Erythroblast (primary cell): ENCODE data around the gene TALDO1.
"Not testable (repeated sequence)": the region's sequence is repeated elsewhere in the genome, so short reads cannot be mapped to it uniquely, and the experiment has no call there.

Source experiments
- DNase-seq, 2 experiments: peaks; one replicate each; lab custom pipeline; 2025; lab: John Stamatoyannopoulos, UW
- GATA1 ChIP-seq: IDR thresholded peaks from 2 replicates; pipeline ENCODE4 v1.6.1; 2011; ENCODE audit warnings: low read depth, mild to moderate bottlenecking, control low read depth, low read length, moderate library complexity
- POLR2A ChIP-seq: IDR thresholded peaks from 2 replicates; pipeline ENCODE4 v1.6.1; 2011; ENCODE audit warnings: mild to moderate bottlenecking, low read length

TALDO1 gene

GRCh38 chr11:723120-723883 lies 24.0 kb upstream of the TALDO1 start:
- peak; percentile 71 to 84 for DNase-seq
- TF ChIP-seq POLR2A (no peak), GATA1 (no peak)

- DNase-seq: no peak
Measured at GRCh38 chr11:724049-724777, 23.1 kb upstream of the TALDO1 start.

GRCh38 chr11:724778-725386 lies 22.4 kb upstream of the TALDO1 start:
- TF ChIP-seq POLR2A (no peak), GATA1 (no peak)
- DNase-seq: no peak

More at GRCh38 chr11:724049-724777, 23.1 kb upstream of the TALDO1 start:
- no peak for TF ChIP-seq GATA1
- no peak for TF ChIP-seq POLR2A

GRCh38 chr11:725624-726202 lies 21.6 kb upstream of the TALDO1 start:
- DNase-seq: no peak
- TF ChIP-seq POLR2A: no peak
- no peak for TF ChIP-seq GATA1

- DNase-seq: peak in 1 of 2 experiments; percentile 33
- TF ChIP-seq POLR2A (no peak), GATA1 (no peak)
Measured at GRCh38 chr11:726278-727220, 20.7 kb upstream of the TALDO1 start.

GRCh38 chr11:727281-727701 lies 20.0 kb upstream of the TALDO1 start:
- no peak for DNase-seq
- TF ChIP-seq GATA1: no peak
- TF ChIP-seq POLR2A: no peak

GRCh38 chr11:727859-728748 lies 19.2 kb upstream of the TALDO1 start:
- no peak for TF ChIP-seq GATA1
- TF ChIP-seq POLR2A: no peak
- peak; percentile 73 to 87 for DNase-seq

- DNase-seq: no peak
- TF ChIP-seq POLR2A (no peak), GATA1 (no peak)
Measured at GRCh38 chr11:728901-729491, 18.3 kb upstream of the TALDO1 start.

- DNase-seq: no peak
- TF ChIP-seq POLR2A (no peak), GATA1 (no peak)
Measured at GRCh38 chr11:729492-730074, 17.7 kb upstream of the TALDO1 start.

GRCh38 chr11:733072-733471 lies 14.2 kb upstream of the TALDO1 start:
- TF ChIP-seq POLR2A (no peak), GATA1 (no peak)
- DNase-seq: no peak

- not testable (repeated sequence) for DNase-seq
Measured at GRCh38 chr11:734541-734940, 12.7 kb upstream of the TALDO1 start.
